ENCODE results near the gene HSCB. TPM values are rescaled to one million over a fixed set of nuclear protein-coding genes. Genes with fewer than 3 reads are reported as not detected.

HSCB gene
- total RNA-seq, 1 donor from 2014 or later, result 18.7 TPM

DNA sequence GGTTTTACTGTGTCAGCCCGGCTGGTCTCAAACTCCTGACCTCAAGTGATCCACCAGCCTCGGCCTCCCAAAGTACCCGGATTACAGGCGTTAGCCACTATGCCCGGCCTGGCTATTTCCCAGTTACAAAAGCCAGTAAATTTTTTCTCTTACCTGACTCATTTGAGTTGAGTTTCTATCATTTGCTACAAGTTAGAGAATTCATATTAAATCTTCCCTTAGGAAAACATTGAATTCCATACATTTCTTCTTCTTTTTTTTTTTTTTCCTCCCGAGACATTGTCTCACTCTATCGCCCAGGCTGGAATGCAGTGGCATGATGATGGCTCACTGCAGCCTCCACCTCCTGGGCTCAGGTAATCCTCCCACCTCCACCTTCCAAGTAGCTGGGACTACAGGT, 26.2 kb upstream of the HSCB start:
- TF ChIP-seq, protein P1, sequence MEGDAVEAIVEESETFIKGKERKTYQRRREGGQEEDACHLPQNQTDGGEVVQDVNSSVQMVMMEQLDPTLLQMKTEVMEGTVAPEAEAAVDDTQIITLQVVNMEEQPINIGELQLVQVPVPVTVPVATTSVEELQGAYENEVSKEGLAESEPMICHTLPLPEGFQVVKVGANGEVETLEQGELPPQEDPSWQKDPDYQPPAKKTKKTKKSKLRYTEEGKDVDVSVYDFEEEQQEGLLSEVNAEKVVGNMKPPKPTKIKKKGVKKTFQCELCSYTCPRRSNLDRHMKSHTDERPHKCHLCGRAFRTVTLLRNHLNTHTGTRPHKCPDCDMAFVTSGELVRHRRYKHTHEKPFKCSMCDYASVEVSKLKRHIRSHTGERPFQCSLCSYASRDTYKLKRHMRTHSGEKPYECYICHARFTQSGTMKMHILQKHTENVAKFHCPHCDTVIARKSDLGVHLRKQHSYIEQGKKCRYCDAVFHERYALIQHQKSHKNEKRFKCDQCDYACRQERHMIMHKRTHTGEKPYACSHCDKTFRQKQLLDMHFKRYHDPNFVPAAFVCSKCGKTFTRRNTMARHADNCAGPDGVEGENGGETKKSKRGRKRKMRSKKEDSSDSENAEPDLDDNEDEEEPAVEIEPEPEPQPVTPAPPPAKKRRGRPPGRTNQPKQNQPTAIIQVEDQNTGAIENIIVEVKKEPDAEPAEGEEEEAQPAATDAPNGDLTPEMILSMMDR (conservative IDR thresholded peaks at IDR 0.05), result no peak
- Mint-ChIP-seq H3K36me3 (ENCODE audit: low read depth) (peaks cover 15% of the 10 kb centered on the region), H3K4me1 (peaks cover 6% of the 10 kb centered on the region), H3K9me3 (no peaks in the 10 kb centered on the region), H3K27me3 (ENCODE audit: low read depth) (no peaks in the 10 kb centered on the region), H3K4me3 (no peak overlapping the region), H3K27ac (ENCODE audit: unreplicated experiment) (no peak overlapping the region)
- no peak for DNase-seq (ENCODE audit: low read depth, low spot score)

DNA sequence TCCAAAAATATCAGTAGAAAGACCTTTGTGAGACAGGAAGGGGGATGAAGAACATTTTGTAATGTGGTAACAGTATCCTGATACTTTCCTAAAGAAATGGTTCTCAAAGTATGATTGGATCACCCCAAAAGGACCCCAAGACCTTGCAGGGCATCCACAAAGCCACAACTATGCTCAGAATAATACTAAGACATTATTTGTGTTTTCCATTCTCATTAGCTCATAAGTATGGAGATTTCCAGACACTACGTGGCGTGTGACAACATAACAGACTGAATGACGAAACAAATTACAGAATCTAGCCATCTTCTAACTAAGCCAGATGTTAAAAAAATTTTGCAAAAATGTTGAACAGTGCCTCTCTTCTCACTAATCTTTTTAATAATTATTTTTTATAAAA, 25.2 kb upstream of the HSCB start:
- DNase-seq (ENCODE audit: low read depth, low spot score), result no peak
- Mint-ChIP-seq H3K27ac (ENCODE audit: unreplicated experiment) (no peak overlapping the region), H3K4me1 (peaks cover 3% of the 10 kb centered on the region), H3K4me3 (no peak overlapping the region), H3K9me3 (no peaks in the 10 kb centered on the region), H3K27me3 (ENCODE audit: low read depth) (no peaks in the 10 kb centered on the region), H3K36me3 (ENCODE audit: low read depth) (peaks cover 17% of the 10 kb centered on the region)
- TF ChIP-seq, protein P1 (conservative IDR thresholded peaks at IDR 0.05), result no peak

DNA sequence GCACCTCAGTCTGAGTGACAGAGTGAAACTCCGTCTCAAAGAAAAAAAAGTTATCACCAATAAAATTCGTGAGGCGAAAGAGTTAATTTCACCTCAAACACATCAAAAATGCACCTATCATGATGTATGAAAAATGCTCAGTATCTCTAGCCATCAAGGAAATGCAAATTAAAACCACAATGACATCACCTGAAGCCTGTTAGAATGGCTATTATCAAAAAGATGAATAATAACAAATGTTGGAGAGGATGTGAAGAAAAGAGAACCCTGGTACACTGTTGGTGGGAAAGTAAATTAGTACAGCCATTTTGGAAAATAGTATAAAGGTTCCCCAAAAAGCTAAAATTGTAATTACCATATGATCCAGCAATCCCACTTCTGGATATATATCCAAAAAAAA, 23.8 kb upstream of the HSCB start:
- H3K27me3 Mint-ChIP-seq (ENCODE audit: low read depth), result no peaks in the 10 kb centered on the region
- no peak overlapping the region for H3K27ac Mint-ChIP-seq (ENCODE audit: unreplicated experiment)
- no peaks in the 10 kb centered on the region for H3K4me1 Mint-ChIP-seq
- H3K4me3 Mint-ChIP-seq, result no peak overlapping the region
- H3K9me3 Mint-ChIP-seq, result no peaks in the 10 kb centered on the region
- H3K36me3 Mint-ChIP-seq (ENCODE audit: low read depth), result peaks cover 13% of the 10 kb centered on the region
- DNase-seq (ENCODE audit: low read depth, low spot score), result no peak
- TF ChIP-seq, protein P1 (conservative IDR thresholded peaks at IDR 0.05), result no peak

- peaks cover 13% of the 10 kb centered on the region for H3K36me3 Mint-ChIP-seq (ENCODE audit: low read depth)
- H3K9me3 Mint-ChIP-seq, result no peaks in the 10 kb centered on the region
- no peak overlapping the region for H3K27ac Mint-ChIP-seq (ENCODE audit: unreplicated experiment)
- no peaks in the 10 kb centered on the region for H3K4me1 Mint-ChIP-seq
- TF ChIP-seq, protein P1 (conservative IDR thresholded peaks at IDR 0.05), result no peak
- H3K4me3 Mint-ChIP-seq, result no peak overlapping the region
- DNase-seq (ENCODE audit: low read depth, low spot score), result no peak
- no peaks in the 10 kb centered on the region for H3K27me3 Mint-ChIP-seq (ENCODE audit: low read depth)
These were observed 13.8 kb upstream of the HSCB start for GRCh38 chr22:28728002-28728401.

GRCh38 chr22:28728621-28729313, 13.1 kb upstream of the HSCB start:
- no peak overlapping the region for H3K4me3 Mint-ChIP-seq
- H3K9me3 Mint-ChIP-seq, result no peaks in the 10 kb centered on the region
- TF ChIP-seq, protein P1 (conservative IDR thresholded peaks at IDR 0.05), result no peak
- H3K36me3 Mint-ChIP-seq (ENCODE audit: low read depth), result peaks cover 11% of the 10 kb centered on the region
- H3K27ac Mint-ChIP-seq (ENCODE audit: unreplicated experiment), result no peak overlapping the region
- no peaks in the 10 kb centered on the region for H3K27me3 Mint-ChIP-seq (ENCODE audit: low read depth)
- DNase-seq (ENCODE audit: low read depth, low spot score), result no peak
- no peaks in the 10 kb centered on the region for H3K4me1 Mint-ChIP-seq

Data from neural crest cell (in vitro differentiated cells).